Measurements from ENCODE around the gene NUP214. TPM values are rescaled to one million over a fixed set of nuclear protein-coding genes. Genes with fewer than 3 reads are reported as not detected.
A peak's percentile ranks its signal among the peaks of the same experiment; 100 is the strongest.

The NUP214 gene
- total RNA-seq, 1 experiment from 2014 or later = 34.9 TPM

GRCh38 chr9:131237291-131237690, 111.9 kb downstream of the NUP214 start:
- H3K27me3 ChIP-seq (ENCODE audit: control insufficient read depth, insufficient read depth, low read length) = no peaks in the 10 kb centered on the region
- H3K36me3 ChIP-seq (ENCODE audit: control insufficient read depth, insufficient read depth, low read length) = no peaks in the 10 kb centered on the region
- TF ChIP-seq SIN3A (IDR thresholded peaks at IDR 0.05; ENCODE audit: borderline replicate concordance, insufficient read depth, low read depth, low read length) (no peak), CTCF (IDR thresholded peaks at IDR 0.05) (no peak), POLR2AphosphoS5 (IDR thresholded peaks at IDR 0.05; ENCODE audit: low read depth, low read length) (no peak), TCF7L2 (IDR thresholded peaks at IDR 0.05; ENCODE audit: low read depth, low read length) (no peak)
- no peak for ATAC-seq
- no peak for DNase-seq (ENCODE audit: low read depth, low spot score)
- no peak overlapping the region for H3K4me3 ChIP-seq (ENCODE audit: low read depth in 2 of 2, low read length in 2 of 2)
- H3K4me1 ChIP-seq (ENCODE audit: control insufficient read depth, insufficient read depth, low read length) = no peaks in the 10 kb centered on the region; the same call in 1 of the 2 replicates
- CTCF ChIA-PET = no interaction called here
- no TSS peak for BruUV-seq (replicated peaks)
- intact Hi-C loops (cut with micrococcal nuclease; ENCODE audit: unreplicated experiment) (no loop called here), in situ Hi-C loops (cut with HindIII; ENCODE audit: low pct_unique_long_range_greater_than_20kb, low sequenced_read_pairs) (no loop called here)
- H3K9me3 ChIP-seq (ENCODE audit: control insufficient read depth, insufficient read depth, low read depth, low read length) = no peaks in the 10 kb centered on the region
- POLR2A ChIA-PET = no interaction called here
- no peak overlapping the region for H3K27ac ChIP-seq (ENCODE audit: low read length)

- intact Hi-C loops (cut with micrococcal nuclease; ENCODE audit: unreplicated experiment) = no loop called here
- no peak overlapping the region for H3K27ac ChIP-seq (ENCODE audit: low read length)
- DNase-seq (ENCODE audit: low read depth, low spot score) (no peak), ATAC-seq (0 out of 2 replicates have a peak, but pooled peaks have one; percentile 49)
- H3K36me3 ChIP-seq (ENCODE audit: control insufficient read depth, insufficient read depth, low read length) = no peaks in the 10 kb centered on the region
- H3K9me3 ChIP-seq (ENCODE audit: control insufficient read depth, insufficient read depth, low read depth, low read length) = no peaks in the 10 kb centered on the region
- POLR2A ChIA-PET = no interaction called here
- H3K27me3 ChIP-seq (ENCODE audit: control insufficient read depth, insufficient read depth, low read length) = no peaks in the 10 kb centered on the region
- CTCF ChIA-PET = no interaction called here
- TF ChIP-seq POLR2AphosphoS5 (IDR thresholded peaks at IDR 0.05; ENCODE audit: low read depth, low read length) (no peak), REST (IDR thresholded peaks at IDR 0.05; ENCODE audit: insufficient read depth in 1 of 2, low read depth in 2 of 2, low read length in 1 of 2) (no peak), TCF7L2 (IDR thresholded peaks at IDR 0.05; ENCODE audit: low read depth, low read length) (no peak), SIN3A (IDR thresholded peaks at IDR 0.05; ENCODE audit: borderline replicate concordance, insufficient read depth, low read depth, low read length) (no peak), CTCF (IDR thresholded peaks at IDR 0.05) (no peak)
- no peaks in the 10 kb centered on the region; the same call in 1 of the 2 replicates for H3K4me1 ChIP-seq (ENCODE audit: control insufficient read depth, insufficient read depth, low read length)
- in situ Hi-C loops (cut with HindIII; ENCODE audit: low pct_unique_long_range_greater_than_20kb, low sequenced_read_pairs) = no loop called here
- no TSS peak for BruUV-seq (replicated peaks)
- no peak overlapping the region for H3K4me3 ChIP-seq (ENCODE audit: low read depth in 2 of 2, low read length in 2 of 2)
Measured at GRCh38 chr9:131237931-131238401, 112.6 kb downstream of the NUP214 start.

Data from Panc1 (cell line).